GM12878 (cell line): ENCODE data around the gene OPCML. TPM values are rescaled to one million over a fixed set of nuclear protein-coding genes. Genes with fewer than 3 reads are reported as not detected.

Experiments used
- ATAC-seq: fragments of 200-7000 bp; cut with Tn5 transposase; 3 replicates; pipeline ENCODE4 v1.9.1; 2020; ENCODE audit warnings: mild to moderate bottlenecking, moderate library complexity
- BruUV-seq: library from RNA; stranded (reverse); fragments of 400-500 nt; replicated peaks from 2 replicates; lab custom pipeline; 2021; lab: Mats Ljungman, UMichigan
- CTCF ChIA-PET: fragments of 300-600 bp; sonication (Branson Sonifier 250); formaldehyde crosslinking; extraction: SDS; loops from one replicate; lab custom pipeline; 2021; ENCODE audit warnings: inconsistent platforms; lab: Yijun Ruan, JAX
- POLR2A ChIA-PET: fragments of 350-600 bp; formaldehyde crosslinking; extraction: SDS; loops from one replicate; lab custom pipeline; 2021; ENCODE audit warnings: inconsistent platforms; lab: Charles Lee
- RAD21 ChIA-PET: fragments of 300-600 bp; sonication (Branson Sonifier 250); formaldehyde crosslinking; loops from one replicate; lab custom pipeline; 2023; ENCODE audit warnings: antibody characterized with exemption; ENCODE audit not compliant: unreplicated experiment; lab: Charles Lee
- SMC1A ChIA-PET: fragments of 300-600 bp; sonication (Branson Sonifier 250); formaldehyde crosslinking; loops from one replicate; lab custom pipeline; 2023; ENCODE audit not compliant: unreplicated experiment, uncharacterized antibody; lab: Charles Lee
- DNase-seq: peaks from one replicate; pipeline ENCODE4 v3.0.0-alpha.2; 2011; ENCODE audit warnings: low read depth, low spot score
- FAIRE-seq: peaks from 3 replicates; lab custom pipeline; 2011; peaks lifted over from hg19 to GRCh38; lab: Jason Lieb, UNC
- H2AFZ ChIP-seq: 2 replicates; pipeline ENCODE4 v1.6.0; 2011; ENCODE audit warnings: low read depth, low read length, control low read depth; ENCODE audit not compliant: control insufficient read depth
- H3K27ac ChIP-seq: 2 replicates; pipeline ENCODE4 v1.5.1; 2011; ENCODE audit warnings: control low read depth; ENCODE audit not compliant: control insufficient read depth, insufficient read depth
- H3K27me3 ChIP-seq, 2 experiments: replicated peaks in 1 of 2; 2 replicates each; pipeline versions ENCODE4 v1.6.0 to v1.6.1; 2011; ENCODE audit warnings: low read length in 1 of 2; ENCODE audit not compliant: control insufficient read depth in 2 of 2, insufficient read depth in 2 of 2
- H3K36me3 ChIP-seq, 2 experiments: 2 replicates each; pipeline ENCODE4 v1.5.1; 2011; ENCODE audit warnings: low read length in 1 of 2; ENCODE audit not compliant: control insufficient read depth in 2 of 2, insufficient read depth in 2 of 2
- H3K4me1 ChIP-seq: 2 replicates; pipeline ENCODE4 v1.6.1; 2011; ENCODE audit warnings: mild to moderate bottlenecking, low read length, moderate library complexity, mixed read lengths; ENCODE audit not compliant: control insufficient read depth, insufficient read depth
- H3K4me2 ChIP-seq: 2 replicates; pipeline ENCODE4 v1.6.0; 2011; ENCODE audit warnings: control low read depth; ENCODE audit not compliant: control insufficient read depth, insufficient read depth
- H3K4me3 ChIP-seq: fragments of 200-600 bp; sonication (generic); 2 replicates; pipeline ENCODE4 v1.5.1; 2016
- H3K79me2 ChIP-seq: 2 replicates; pipeline ENCODE4 v1.6.0; 2011; ENCODE audit warnings: low read length; ENCODE audit not compliant: control insufficient read depth, insufficient read depth
- H3K9ac ChIP-seq: 2 replicates; pipeline ENCODE4 v1.8.0; 2011; ENCODE audit warnings: low read length, control low read depth, mixed read lengths; ENCODE audit not compliant: control insufficient read depth, insufficient read depth
- H3K9me3 ChIP-seq: replicated peaks from 3 replicates; pipeline ENCODE4 v1.5.1; 2011; ENCODE audit warnings: mild to moderate bottlenecking, low read length; ENCODE audit not compliant: control insufficient read depth, insufficient read depth
- H4K20me1 ChIP-seq: 2 replicates; pipeline ENCODE4 v1.6.0; 2011; ENCODE audit not compliant: control insufficient read depth, insufficient read depth
- CBX3 ChIP-seq: fragments of 200-600 bp; sonication (generic); IDR thresholded peaks from 2 replicates; pipeline ENCODE4 v1.6.1; 2016; ENCODE audit warnings: low read depth, borderline replicate concordance
- EZH2 ChIP-seq: IDR thresholded peaks from 2 replicates; pipeline ENCODE4 v1.6.1; 2012; ENCODE audit warnings: low read depth, mild to moderate bottlenecking, control low read depth, inconsistent platforms, low read length, borderline replicate concordance; ENCODE audit not compliant: control insufficient read depth
- FOS ChIP-seq: IDR thresholded peaks from 3 replicates; pipeline ENCODE4 v1.6.1; 2011; ENCODE audit warnings: borderline replicate concordance; ENCODE audit not compliant: insufficient read length; ENCODE audit errors: extremely low read depth
- IKZF2 ChIP-seq, 2 experiments: fragments of 450-650 bp; IDR thresholded peaks; 2 replicates each; pipeline ENCODE4 v1.6.1; 2017; ENCODE audit warnings: mild to moderate bottlenecking in 2 of 2, moderate library complexity in 2 of 2
- IRF3 ChIP-seq: fragments of 450-650 bp; IDR thresholded peaks from 2 replicates; pipeline ENCODE4 v1.6.1; 2014; ENCODE audit warnings: mild to moderate bottlenecking
- NKRF ChIP-seq: fragments of 450-650 bp; conservative IDR thresholded peaks from 2 replicates; pipeline ENCODE4 v1.6.1; 2017; ENCODE audit warnings: mild to moderate bottlenecking, moderate library complexity
- SPI1 ChIP-seq: IDR thresholded peaks from 2 replicates; pipeline ENCODE4 v1.6.1; 2011; ENCODE audit warnings: low read depth, mild to moderate bottlenecking, low read length, moderate library complexity, borderline replicate concordance; ENCODE audit not compliant: insufficient read depth
- SREBF1 ChIP-seq: IDR thresholded peaks from 2 replicates; pipeline ENCODE4 v1.6.1; 2012; ENCODE audit warnings: mild to moderate bottlenecking, low read length
- SREBF2 ChIP-seq: IDR thresholded peaks from 2 replicates; pipeline ENCODE4 v1.6.1; 2012; ENCODE audit warnings: mild to moderate bottlenecking, low read length
- STAT3 ChIP-seq: IDR thresholded peaks from 2 replicates; pipeline ENCODE4 v1.6.1; 2011; ENCODE audit warnings: low read depth, low read length, improper control_type of control experiment
- WGBS: methylation state at CpG from one replicate; pipeline ENCODE4 v1.1.6; 2016; ENCODE audit warnings: low lambda C conversion rate; ENCODE audit not compliant: insufficient replicate concordance, insufficient coverage; ENCODE audit errors: missing lambda C conversion rate; 5-methylcytosine and 5-hydroxymethylcytosine counted together
- in situ Hi-C: fragments of 300-500 bp; cut with MboI; formaldehyde crosslinking; loops from 9 replicates; pipeline ENCODE4 v1.14.3; 2018; ENCODE audit warnings: mixed read lengths
- intact Hi-C: fragments of 100-400 bp; cut with micrococcal nuclease; formaldehyde crosslinking; loops from one replicate; pipeline ENCODE4 v1.14.2; 2022; ENCODE audit not compliant: unreplicated experiment
- polyA plus RNA-seq, 11 experiments: library from polyadenylated mRNA; depleted of rRNA in 4 of 11; unstranded in 6 of 11; stranded (reverse) in 5 of 11; fragments of >200 nt; fragmentation: Nextera tagmentation in 4 of 11; fragmentation: Illumina TruSeq in 1 of 11; extraction: Ambion mirVana in 4 of 11; extraction: Trizol in 1 of 11; gene quantifications; 1 replicate in 1 of 11; 2 replicates in 10 of 11; pipeline versions ENCODE4 v1.2.1 to v1.2.3, GENCODE V29; 2011 to 2016; ENCODE audit warnings: inconsistent platforms in 2 of 11, missing spikeins in 2 of 11, low read depth in 1 of 11
- total RNA-seq, 4 experiments: library from RNA; depleted of rRNA in 3 of 4; stranded (reverse); fragments of >200 nt in 3 of 4; fragmentation: Illumina TruSeq in 1 of 4; extraction: Trizol in 1 of 4; gene quantifications; 2 replicates each; pipeline versions ENCODE4 v1.2.1 to v1.2.3, GENCODE V29; 2013 to 2021
- TF ChIP-seq, protein P1 (sequence below): IDR thresholded peaks from 2 replicates; pipeline ENCODE4 v1.6.1; 2012; ENCODE audit warnings: low read depth, low read length, improper control_type of control experiment

OPCML gene
- total and polyA plus RNA-seq, 10 of the 15 experiments (the other 5 are each of a cell fraction or from before 2014, with no cell fraction given): 0.84 TPM; not detected in 9

DNA sequence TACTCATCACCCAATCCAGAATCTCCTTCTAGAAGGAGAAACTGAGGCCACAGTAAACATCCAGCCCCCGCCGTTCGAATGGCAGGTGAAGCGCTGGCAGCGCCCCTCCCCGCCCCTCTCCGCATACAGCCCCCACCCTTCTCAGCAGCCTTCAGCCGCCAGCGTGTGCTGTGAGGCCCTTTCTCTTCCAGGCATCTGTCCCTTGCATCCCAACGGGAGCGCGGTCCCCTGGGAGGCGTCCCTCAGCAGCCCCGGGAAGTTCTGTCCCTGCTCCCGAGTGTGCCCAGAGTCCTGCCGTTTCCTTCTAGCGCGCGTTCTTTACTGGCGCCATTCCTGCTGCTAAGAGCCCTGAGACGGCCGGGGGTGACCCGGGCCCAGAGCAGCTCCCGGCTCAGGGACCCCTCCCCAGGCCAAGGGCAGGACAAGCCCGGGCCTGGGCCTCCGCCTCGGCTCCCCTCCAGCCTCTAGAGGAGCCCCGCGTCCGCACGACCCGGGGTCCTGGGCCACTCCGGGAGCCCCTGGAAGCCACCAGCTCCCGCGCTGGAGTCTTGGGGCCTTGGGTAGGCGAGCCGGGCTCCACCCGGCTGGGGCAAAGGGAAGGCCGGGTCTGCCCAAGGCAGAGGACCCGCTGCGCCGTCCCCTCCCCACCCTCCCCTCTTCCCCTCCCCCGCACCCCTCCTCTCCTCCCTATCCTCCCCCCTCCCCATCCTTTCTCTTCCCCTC lies 450.4 kb downstream of the OPCML start:
- no TSS peak for BruUV-seq
- H3K4me1 ChIP-seq: no peaks in the 10 kb centered on the region
- no peak overlapping the region for H3K9ac ChIP-seq
- FAIRE-seq: no peak
- TF ChIP-seq IRF3 (no peak), NKRF (no peak), FOS (no peak), EZH2 (no peak), SREBF2 (no peak), IKZF2 (IDR thresholded peaks at IDR 0.05) (no peak), CBX3 (no peak), STAT3 (no peak), SPI1 (no peak), SREBF1 (no peak)
- TF ChIP-seq, protein P1, sequence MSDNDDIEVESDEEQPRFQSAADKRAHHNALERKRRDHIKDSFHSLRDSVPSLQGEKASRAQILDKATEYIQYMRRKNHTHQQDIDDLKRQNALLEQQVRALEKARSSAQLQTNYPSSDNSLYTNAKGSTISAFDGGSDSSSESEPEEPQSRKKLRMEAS: no peak
- TF ChIP-seq, all 136 proteins: peak for 0
- Histone ChIP-seq H3K27ac (no peak overlapping the region), H3K4me3 (no peak overlapping the region), H3K36me3 (no peaks in the 10 kb centered on the region), H3K79me2 (no peaks in the 10 kb centered on the region), H3K4me2 (no peak overlapping the region), H2AFZ (no peak overlapping the region), H4K20me1 (no peaks in the 10 kb centered on the region), H3K27me3 (no peaks in the 10 kb centered on the region), H3K9me3 (no peaks in the 10 kb centered on the region)
- in situ Hi-C loops: no loop called here
- RAD21 ChIA-PET: no interaction called here
- CTCF ChIA-PET: no interaction called here
- ATAC-seq (no peak), DNase-seq (no peak)
- SMC1A ChIA-PET: no interaction called here
- intact Hi-C loops: no loop called here
- POLR2A ChIA-PET: no interaction called here
- WGBS: 89% methylated on average over 21 of the region's 43 CpGs
